Measurements from ENCODE around the gene LPP. TPM values are rescaled to one million over a fixed set of nuclear protein-coding genes. Genes with fewer than 3 reads are reported as not detected.

Gene LPP
- total and polyA plus RNA-seq, 4 donors, result 11.1 to 219 (median 66.5) TPM

- Histone ChIP-seq H3K27me3 (ENCODE audit: control insufficient read depth in 3 of 3, insufficient read depth in 3 of 3, low read length in 2 of 3) (no peaks in the 10 kb centered on the region), H3K4me3 (no peak overlapping the region), H3K9me3 (ENCODE audit: control insufficient read depth in 4 of 4, insufficient read depth in 3 of 4, low read length in 3 of 4) (no peaks in the 10 kb centered on the region), H3K36me3 (ENCODE audit: control insufficient read depth in 4 of 4, insufficient read depth in 4 of 4, low read length in 4 of 4) (no peaks in the 10 kb centered on the region), H3K27ac (ENCODE audit: low read depth in 1 of 2, low read length in 1 of 2) (peak overlapping the region in 1 of 2 donors; percentile 31), H3K9ac (ENCODE audit: insufficient read depth in 1 of 2, low read length in 2 of 2) (no peak overlapping the region), H3K4me1 (ENCODE audit: control insufficient read depth in 5 of 5, insufficient read depth in 5 of 5, low read length in 5 of 5) (peaks cover 0 to 19% (median 7%) of the 10 kb centered on the region in 5 donors)
- DNase-seq (no peak), ATAC-seq (ENCODE audit: insufficient read depth, low FRiP score) (peak; percentile 23)
- WGBS, 2 donors, result 40 to 56% methylated on average over 3 of the region's 3 CpGs
- no peak for TF ChIP-seq CTCF (IDR thresholded peaks at IDR 0.05; ENCODE audit: control extremely low read depth, extremely low read depth)
These were observed 663.9 kb downstream of the LPP start for GRCh38 chr3:188817935-188818269.

- H3K9me3 ChIP-seq (ENCODE audit: control insufficient read depth in 4 of 4, insufficient read depth in 3 of 4, low read length in 3 of 4), result no peaks in the 10 kb centered on the region
- H3K27ac ChIP-seq (ENCODE audit: low read depth in 1 of 2, low read length in 1 of 2), result no peak overlapping the region
- no peak for TF ChIP-seq CTCF (IDR thresholded peaks at IDR 0.05; ENCODE audit: control extremely low read depth, extremely low read depth)
These were observed 664.3 kb downstream of the LPP start for GRCh38 chr3:188818282-188818681.

GRCh38 chr3:188819939-188820338 lies 666.0 kb downstream of the LPP start:
- WGBS, 2 donors, result 38 to 76% methylated on average over 1 of the region's 1 CpG
- peaks cover 0 to 24% (median 7%) of the 10 kb centered on the region in 5 donors for H3K4me1 ChIP-seq (ENCODE audit: control insufficient read depth in 5 of 5, insufficient read depth in 5 of 5, low read length in 5 of 5)
- no peak for TF ChIP-seq CTCF (IDR thresholded peaks at IDR 0.05; ENCODE audit: control extremely low read depth, extremely low read depth)
- H3K36me3 ChIP-seq (ENCODE audit: control insufficient read depth in 4 of 4, insufficient read depth in 4 of 4, low read length in 4 of 4), result no peaks in the 10 kb centered on the region
- no peaks in the 10 kb centered on the region for H3K27me3 ChIP-seq (ENCODE audit: control insufficient read depth in 3 of 3, insufficient read depth in 3 of 3, low read length in 2 of 3)
- ATAC-seq (ENCODE audit: insufficient read depth, low FRiP score) (peak; percentile 7), DNase-seq (peak in 2 of 3 donors; percentile 20 to 52)
- no peaks in the 10 kb centered on the region for H3K9me3 ChIP-seq (ENCODE audit: control insufficient read depth in 4 of 4, insufficient read depth in 3 of 4, low read length in 3 of 4)
- H3K4me3 ChIP-seq, result no peak overlapping the region
- H3K9ac ChIP-seq (ENCODE audit: insufficient read depth in 1 of 2, low read length in 2 of 2), result no peak overlapping the region
- peak overlapping the region in 1 of 2 donors; percentile 50 for H3K27ac ChIP-seq (ENCODE audit: low read depth in 1 of 2, low read length in 1 of 2)

More at GRCh38 chr3:188818282-188818681, 664.3 kb downstream of the LPP start:
- ATAC-seq (ENCODE audit: insufficient read depth, low FRiP score) (no peak), DNase-seq (no peak)
- no peaks in the 10 kb centered on the region for H3K27me3 ChIP-seq (ENCODE audit: control insufficient read depth in 3 of 3, insufficient read depth in 3 of 3, low read length in 2 of 3)
- H3K9ac ChIP-seq (ENCODE audit: insufficient read depth in 1 of 2, low read length in 2 of 2), result no peak overlapping the region
- H3K4me3 ChIP-seq, result no peak overlapping the region
- H3K36me3 ChIP-seq (ENCODE audit: control insufficient read depth in 4 of 4, insufficient read depth in 4 of 4, low read length in 4 of 4), result no peaks in the 10 kb centered on the region
- H3K4me1 ChIP-seq (ENCODE audit: control insufficient read depth in 5 of 5, insufficient read depth in 5 of 5, low read length in 5 of 5), result peaks cover 0 to 22% (median 7%) of the 10 kb centered on the region in 5 donors
- 68 to 80% methylated on average over 2 of the region's 2 CpGs for WGBS, 2 donors

GRCh38 chr3:188822004-188822403 lies 668.0 kb downstream of the LPP start:
- Histone ChIP-seq H3K27ac (ENCODE audit: low read depth in 1 of 2, low read length in 1 of 2) (no peak overlapping the region), H3K27me3 (ENCODE audit: control insufficient read depth in 3 of 3, insufficient read depth in 3 of 3, low read length in 2 of 3) (no peaks in the 10 kb centered on the region), H3K4me3 (no peak overlapping the region), H3K4me1 (ENCODE audit: control insufficient read depth in 5 of 5, insufficient read depth in 5 of 5, low read length in 5 of 5) (peaks cover 0 to 24% (median 7%) of the 10 kb centered on the region in 5 donors), H3K9ac (ENCODE audit: insufficient read depth in 1 of 2, low read length in 2 of 2) (no peak overlapping the region), H3K36me3 (ENCODE audit: control insufficient read depth in 4 of 4, insufficient read depth in 4 of 4, low read length in 4 of 4) (no peaks in the 10 kb centered on the region), H3K9me3 (ENCODE audit: control insufficient read depth in 4 of 4, insufficient read depth in 3 of 4, low read length in 3 of 4) (no peaks in the 10 kb centered on the region)
- no peak for TF ChIP-seq CTCF (IDR thresholded peaks at IDR 0.05; ENCODE audit: control extremely low read depth, extremely low read depth)
- 43 to 65% methylated on average over 4 of the region's 4 CpGs for WGBS, 2 donors
- DNase-seq (no peak), ATAC-seq (ENCODE audit: insufficient read depth, low FRiP score) (no peak)
